HG02588 (cell line): ENCODE measurements around the gene ZDHHC17.
"Not testable (repeated sequence)": the region's sequence is repeated elsewhere in the genome, so short reads cannot be mapped to it uniquely, and the experiment has no call there.

ENCODE experiments used
- ATAC-seq: cut with Tn5 transposase; IDR thresholded peaks from one replicate; pipeline ENCODE4 v1.9.1; 2021; ENCODE audit warnings: mild to moderate bottlenecking, moderate library complexity; ENCODE audit not compliant: unreplicated experiment

ZDHHC17 gene

DNA sequence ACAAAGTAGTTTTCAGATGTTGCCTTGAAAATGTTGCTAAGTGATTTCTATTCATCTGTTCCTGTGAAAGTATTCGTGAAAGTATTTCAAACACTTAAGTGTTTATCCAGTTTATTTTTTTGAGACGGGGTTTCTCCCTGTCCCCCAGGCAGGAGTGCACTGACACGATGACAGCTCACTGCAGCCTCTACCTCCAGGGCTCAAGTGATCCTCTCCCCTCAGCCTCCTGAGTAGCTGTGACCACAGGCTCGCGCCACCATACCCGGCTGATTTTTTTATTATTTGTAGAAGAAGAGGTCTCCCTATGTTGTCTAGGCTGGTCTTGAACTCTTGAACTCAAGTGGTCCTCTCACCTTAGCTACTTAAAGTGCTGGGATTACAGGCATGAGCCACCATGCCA lies 1.7 kb downstream of the ZDHHC17 start:
- no peak for ATAC-seq

DNA sequence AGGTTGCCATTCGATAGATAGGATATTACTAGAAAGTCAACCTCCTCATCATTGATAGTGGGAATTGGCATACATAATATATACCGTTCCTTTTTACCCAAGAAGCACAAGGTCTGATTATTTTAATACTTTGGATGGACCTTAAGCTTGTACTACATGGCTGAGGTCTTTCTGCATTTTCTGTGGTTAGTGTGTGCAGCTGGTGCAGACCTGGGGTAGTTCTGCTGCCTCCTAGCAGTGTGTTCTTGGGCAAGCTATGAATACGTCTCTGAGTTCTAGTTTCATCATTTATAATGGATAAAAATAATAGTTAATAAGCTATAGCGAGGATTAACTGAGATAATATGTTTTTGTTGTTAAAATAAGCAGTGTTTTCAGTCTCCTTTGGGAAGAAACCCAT lies 2.2 kb downstream of the ZDHHC17 start:
- no peak for ATAC-seq

- ATAC-seq, result no peak
Measured at GRCh38 chr12:76768576-76768975, 4.7 kb downstream of the ZDHHC17 start.

- peak; percentile 100 for ATAC-seq
Measured at GRCh38 chr12:76777765-76778216, 13.9 kb downstream of the ZDHHC17 start.

GRCh38 chr12:76778364-76778763 lies 14.4 kb downstream of the ZDHHC17 start:
- no peak for ATAC-seq

- not testable (repeated sequence) for ATAC-seq
Measured at GRCh38 chr12:76779310-76779709, 15.4 kb downstream of the ZDHHC17 start.

GRCh38 chr12:76781321-76781720 lies 17.4 kb downstream of the ZDHHC17 start:
- no peak for ATAC-seq

DNA sequence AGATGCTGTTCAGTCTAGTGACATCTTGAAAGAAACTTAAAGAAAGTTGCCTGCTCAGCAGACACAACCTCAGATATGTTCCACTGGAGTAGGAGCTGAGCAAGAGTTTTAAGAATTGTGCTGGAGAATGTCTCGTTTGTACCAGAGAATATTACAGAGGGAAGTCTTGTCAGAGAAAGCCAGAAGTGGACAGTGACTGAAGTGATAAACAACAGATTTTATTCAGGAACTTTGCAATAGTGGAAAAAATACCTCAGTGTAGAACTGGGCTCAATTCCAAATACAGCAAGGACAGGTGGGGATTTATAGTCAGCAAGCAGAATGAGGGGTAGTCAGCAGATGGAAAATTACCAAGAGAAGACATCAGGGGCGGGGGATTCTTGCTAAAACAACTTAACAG lies 18.6 kb downstream of the ZDHHC17 start:
- no peak for ATAC-seq

GRCh38 chr12:76784600-76785051 lies 20.7 kb downstream of the ZDHHC17 start:
- no peak for ATAC-seq

GRCh38 chr12:76785407-76785806 lies 21.5 kb downstream of the ZDHHC17 start:
- no peak for ATAC-seq

DNA sequence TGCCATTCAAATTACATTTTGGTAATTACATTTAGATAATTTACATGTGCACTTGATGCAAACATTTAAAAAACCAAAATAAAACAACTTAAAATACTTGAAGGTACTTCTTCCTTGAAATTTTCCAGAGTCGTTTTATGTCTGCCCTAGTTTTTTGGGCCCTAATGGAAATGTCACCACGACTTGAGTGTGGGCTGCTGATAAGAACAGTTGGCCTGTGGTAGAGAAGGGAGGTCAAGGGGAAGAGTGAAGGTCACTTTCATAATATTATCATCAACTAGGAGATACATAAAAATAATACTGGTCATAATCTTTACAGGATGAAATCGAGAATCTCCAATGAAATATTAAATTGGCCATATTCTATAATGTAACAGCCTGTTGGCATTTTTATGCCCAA lies 23.1 kb downstream of the ZDHHC17 start:
- no peak for ATAC-seq

DNA sequence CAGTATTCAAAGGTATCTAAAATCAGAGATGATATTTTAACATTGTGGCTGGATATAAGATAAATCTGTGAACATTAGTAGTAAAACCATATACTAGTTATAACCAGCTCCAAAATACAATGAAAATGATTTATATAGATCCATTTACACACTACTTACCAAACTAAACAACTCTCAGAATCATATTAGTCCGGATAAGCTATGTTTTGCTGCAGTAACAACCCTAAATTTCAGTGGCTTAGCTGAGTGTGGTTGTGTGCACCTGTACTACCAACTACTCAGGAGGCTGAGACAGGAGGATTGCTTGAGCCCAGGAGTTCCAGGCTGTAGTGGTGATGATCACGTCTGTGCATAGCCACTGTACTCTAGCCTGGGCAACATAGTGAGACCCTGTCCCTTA lies 23.8 kb downstream of the ZDHHC17 start:
- ATAC-seq, result no peak

- ATAC-seq, result no peak
Measured at GRCh38 chr12:76789335-76790050, 25.6 kb downstream of the ZDHHC17 start.

DNA sequence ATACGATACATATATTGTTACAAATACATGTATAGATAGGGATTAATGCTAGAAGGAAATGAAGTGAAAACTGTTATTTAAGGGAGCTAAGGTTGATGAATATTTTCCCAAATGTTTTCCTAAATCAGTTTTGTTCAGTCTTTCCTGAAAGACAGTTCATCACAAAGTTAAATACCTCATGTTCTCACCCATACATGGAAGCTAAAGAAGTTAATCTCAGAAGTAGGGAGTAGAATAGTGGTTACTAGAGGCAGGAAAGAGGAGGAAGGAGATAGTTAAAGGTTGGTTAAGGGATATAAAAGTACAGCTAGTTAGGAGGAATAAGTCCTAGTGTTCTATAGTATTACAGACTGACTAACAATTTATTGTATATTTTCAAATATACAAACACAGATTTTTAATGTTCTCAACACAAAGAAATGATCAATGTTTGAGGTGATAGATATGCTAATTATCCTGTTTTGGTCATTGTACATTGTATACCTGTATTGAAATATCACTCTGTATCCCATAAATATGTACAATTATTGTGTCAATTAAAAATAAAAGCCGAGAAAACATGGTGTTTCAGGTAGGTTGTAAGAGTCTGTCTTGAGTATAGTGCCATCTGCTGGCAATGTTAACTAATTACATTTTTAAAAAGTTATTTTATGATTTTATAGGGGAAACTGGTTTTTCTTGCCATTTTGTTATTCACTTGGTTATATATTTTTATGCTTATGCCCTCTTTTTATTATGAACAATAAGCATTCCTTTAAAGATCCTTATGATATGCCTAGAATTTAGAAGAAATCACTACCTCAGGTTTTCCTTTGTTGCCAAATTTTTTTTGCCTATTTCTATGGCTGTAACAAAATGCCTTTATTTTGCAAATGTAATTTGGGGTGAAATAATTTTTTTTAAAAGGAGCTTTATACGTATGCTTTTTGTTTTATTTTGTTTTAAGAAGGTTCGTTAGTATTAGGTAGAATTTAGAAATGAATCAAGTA lies 26.9 kb downstream of the ZDHHC17 start:
- no peak for ATAC-seq

GRCh38 chr12:76792828-76793227 lies 28.9 kb downstream of the ZDHHC17 start:
- no peak for ATAC-seq

DNA sequence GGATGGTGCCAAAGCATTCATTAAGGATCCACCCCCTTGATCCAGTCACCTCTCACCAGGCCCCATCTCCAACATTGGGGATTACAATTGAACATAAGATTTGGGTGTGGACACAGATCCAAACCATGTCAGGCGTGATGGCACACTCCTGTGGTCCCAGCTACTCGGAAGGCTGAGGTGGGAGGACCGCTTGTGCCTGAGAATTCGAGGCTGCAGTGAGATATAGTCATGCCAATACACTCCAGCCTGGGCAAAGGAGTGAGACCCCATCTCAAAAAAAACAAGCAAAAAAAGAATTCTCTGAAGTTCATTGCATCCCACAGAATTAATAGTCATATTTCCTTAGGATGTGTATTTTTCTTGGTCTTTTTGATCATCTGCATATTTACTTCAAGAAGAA lies 34.9 kb downstream of the ZDHHC17 start:
- ATAC-seq, result no peak

GRCh38 chr12:76799362-76799761 lies 35.4 kb downstream of the ZDHHC17 start:
- no peak for ATAC-seq

- ATAC-seq, result no peak
Measured at GRCh38 chr12:76802060-76802459, 38.1 kb downstream of the ZDHHC17 start.

GRCh38 chr12:76804435-76804976 lies 40.6 kb downstream of the ZDHHC17 start:
- ATAC-seq, result no peak

DNA sequence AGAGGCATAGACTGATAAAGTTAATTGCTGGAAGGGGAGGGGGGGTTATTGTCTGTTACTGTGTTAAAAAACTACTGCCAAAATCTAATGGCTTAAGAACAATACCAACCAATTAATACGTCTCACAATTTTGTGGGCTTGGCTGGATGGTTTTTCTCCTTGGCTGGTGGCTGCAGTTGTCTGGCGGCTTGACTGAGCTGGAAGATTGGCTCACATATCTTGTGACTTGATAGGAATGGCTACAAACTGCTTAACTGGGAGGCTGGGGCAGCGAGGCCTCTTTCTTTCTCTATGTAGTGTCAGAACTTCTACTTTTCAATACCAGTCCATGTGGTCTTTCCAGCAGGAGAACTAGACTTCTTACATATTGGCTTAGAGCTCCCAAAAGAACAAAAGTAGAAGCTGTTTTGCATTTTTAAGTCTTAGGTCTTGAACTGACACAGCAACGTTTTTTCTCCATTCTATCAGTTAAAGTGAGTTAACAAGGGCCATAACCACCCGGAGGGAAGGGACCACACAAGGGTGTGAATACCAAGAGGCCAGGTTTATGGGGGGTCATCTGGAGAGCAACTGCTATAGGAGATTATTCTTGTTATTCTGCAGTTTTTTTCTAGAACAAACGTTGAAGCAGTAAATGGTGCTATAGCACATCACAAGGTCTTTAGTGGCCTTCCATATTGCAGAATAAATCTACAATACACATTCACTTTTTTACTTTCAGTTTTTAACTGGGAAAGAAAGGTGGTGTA lies 46.9 kb downstream of the ZDHHC17 start:
- no peak for ATAC-seq

DNA sequence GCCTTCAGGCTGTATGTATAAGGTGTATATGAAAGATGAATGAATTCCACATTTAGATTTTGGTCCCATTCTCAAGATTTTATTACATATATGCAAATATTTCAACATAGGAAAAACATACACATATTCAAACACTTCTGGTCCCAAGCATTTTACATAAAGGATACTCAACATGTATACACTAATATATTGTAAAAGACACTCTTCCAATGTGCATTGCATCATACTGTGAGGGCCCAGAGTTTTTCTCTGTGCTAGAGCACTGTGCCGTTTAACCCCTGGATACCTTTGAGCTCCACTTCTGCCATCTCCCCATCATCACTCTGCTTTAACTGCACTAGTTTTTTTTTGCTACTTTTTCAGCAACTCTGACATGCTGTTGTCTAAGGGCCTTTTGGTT lies 48.1 kb downstream of the ZDHHC17 start:
- ATAC-seq, result no peak
